ENCODE results near the gene PSAT1.
"Not testable (repeated sequence)": the region's sequence is repeated elsewhere in the genome, so short reads cannot be mapped to it uniquely, and the experiment has no call there.

Gene PSAT1

DNA sequence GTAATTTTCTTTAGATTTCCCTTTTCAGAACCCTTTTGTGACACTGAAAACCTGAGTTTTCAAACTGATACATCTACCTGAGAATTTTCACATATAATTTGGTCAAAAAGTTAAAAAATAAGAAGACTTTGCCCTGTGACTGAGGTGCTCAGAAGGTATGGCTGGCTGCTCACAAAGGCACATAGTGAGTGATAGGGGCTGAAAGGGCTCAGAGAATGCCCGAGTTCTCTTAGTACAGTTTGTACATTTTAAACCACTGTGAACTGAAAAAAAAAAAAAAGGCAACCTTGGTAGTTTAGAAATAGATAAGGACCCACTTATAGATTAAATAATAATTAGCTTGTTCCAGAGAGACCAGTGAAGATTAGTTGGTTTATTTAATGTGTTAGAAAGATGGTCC lies 18.1 kb upstream of the PSAT1 start:
- H3K4me3 ChIP-seq (IDR thresholded peaks at IDR 0.05; ENCODE audit: insufficient read depth, low read depth, low read length) = no peak overlapping the region
- no peaks in the 10 kb centered on the region for H3K27me3 ChIP-seq (ENCODE audit: insufficient read depth, low read depth)
- no peak overlapping the region for H3K4me2 ChIP-seq
- H3K36me3 ChIP-seq (ENCODE audit: insufficient read depth) = no peaks in the 10 kb centered on the region
- H3K79me2 ChIP-seq (ENCODE audit: insufficient read depth, low read depth) = no peaks in the 10 kb centered on the region
- H3K4me1 ChIP-seq (ENCODE audit: low read depth, poor library complexity, severe bottlenecking) = no peaks in the 10 kb centered on the region
- no peaks in the 10 kb centered on the region for H4K20me1 ChIP-seq (ENCODE audit: insufficient read depth)
- TF ChIP-seq, protein P1, sequence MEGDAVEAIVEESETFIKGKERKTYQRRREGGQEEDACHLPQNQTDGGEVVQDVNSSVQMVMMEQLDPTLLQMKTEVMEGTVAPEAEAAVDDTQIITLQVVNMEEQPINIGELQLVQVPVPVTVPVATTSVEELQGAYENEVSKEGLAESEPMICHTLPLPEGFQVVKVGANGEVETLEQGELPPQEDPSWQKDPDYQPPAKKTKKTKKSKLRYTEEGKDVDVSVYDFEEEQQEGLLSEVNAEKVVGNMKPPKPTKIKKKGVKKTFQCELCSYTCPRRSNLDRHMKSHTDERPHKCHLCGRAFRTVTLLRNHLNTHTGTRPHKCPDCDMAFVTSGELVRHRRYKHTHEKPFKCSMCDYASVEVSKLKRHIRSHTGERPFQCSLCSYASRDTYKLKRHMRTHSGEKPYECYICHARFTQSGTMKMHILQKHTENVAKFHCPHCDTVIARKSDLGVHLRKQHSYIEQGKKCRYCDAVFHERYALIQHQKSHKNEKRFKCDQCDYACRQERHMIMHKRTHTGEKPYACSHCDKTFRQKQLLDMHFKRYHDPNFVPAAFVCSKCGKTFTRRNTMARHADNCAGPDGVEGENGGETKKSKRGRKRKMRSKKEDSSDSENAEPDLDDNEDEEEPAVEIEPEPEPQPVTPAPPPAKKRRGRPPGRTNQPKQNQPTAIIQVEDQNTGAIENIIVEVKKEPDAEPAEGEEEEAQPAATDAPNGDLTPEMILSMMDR (conservative IDR thresholded peaks at IDR 0.05; ENCODE audit: low read depth, low read length) = no peak
- H3K27ac ChIP-seq = no peak overlapping the region
- no peak overlapping the region for H2AFZ ChIP-seq (ENCODE audit: low read depth)
- no peak overlapping the region for H3K9ac ChIP-seq

DNA sequence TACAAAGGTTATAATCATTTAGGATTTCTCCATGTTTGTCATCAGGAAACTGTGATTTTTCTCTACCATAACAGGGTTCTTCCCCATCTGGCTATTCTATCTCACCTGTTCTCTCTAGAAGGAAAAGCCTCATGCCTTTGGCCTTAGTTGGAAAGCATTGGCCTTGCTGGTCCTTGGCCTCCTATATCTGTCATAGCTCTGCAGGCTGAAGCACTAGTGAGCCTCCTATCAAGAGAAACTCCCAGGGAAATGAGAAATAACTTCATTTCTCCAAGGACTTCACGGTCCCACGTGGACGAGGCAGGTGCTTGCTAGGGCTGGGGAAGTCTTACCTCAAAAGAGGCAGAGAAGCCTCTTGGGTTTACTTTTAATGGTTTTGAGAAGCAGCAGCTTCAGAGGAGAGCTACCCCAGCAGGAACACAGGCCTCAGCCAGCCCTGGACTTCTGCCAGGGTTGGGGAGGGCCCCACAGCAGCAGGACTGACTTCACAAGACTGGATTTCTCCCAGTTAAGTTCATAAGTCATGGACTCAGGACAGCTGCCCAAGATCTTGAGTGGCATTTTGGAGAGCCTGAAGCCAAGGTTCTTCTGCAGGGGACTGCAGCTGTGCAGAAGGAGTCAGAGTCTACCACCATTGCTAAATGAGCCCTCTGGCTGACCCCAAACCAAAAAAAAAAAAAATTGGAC lies 15.8 kb upstream of the PSAT1 start:
- TF ChIP-seq, protein P1 (conservative IDR thresholded peaks at IDR 0.05; ENCODE audit: low read depth, low read length) = no peak
- no peak overlapping the region for H3K27ac ChIP-seq
- no peak overlapping the region for H3K4me2 ChIP-seq
- no peaks in the 10 kb centered on the region for H3K79me2 ChIP-seq (ENCODE audit: insufficient read depth, low read depth)
- no peaks in the 10 kb centered on the region for H3K4me1 ChIP-seq (ENCODE audit: low read depth, poor library complexity, severe bottlenecking)
- H3K9ac ChIP-seq = no peak overlapping the region
- no peak overlapping the region for H2AFZ ChIP-seq (ENCODE audit: low read depth)
- no peaks in the 10 kb centered on the region for H4K20me1 ChIP-seq (ENCODE audit: insufficient read depth)
- H3K36me3 ChIP-seq (ENCODE audit: insufficient read depth) = no peaks in the 10 kb centered on the region
- no peak overlapping the region for H3K4me3 ChIP-seq (IDR thresholded peaks at IDR 0.05; ENCODE audit: insufficient read depth, low read depth, low read length)
- no peaks in the 10 kb centered on the region for H3K27me3 ChIP-seq (ENCODE audit: insufficient read depth, low read depth)

DNA sequence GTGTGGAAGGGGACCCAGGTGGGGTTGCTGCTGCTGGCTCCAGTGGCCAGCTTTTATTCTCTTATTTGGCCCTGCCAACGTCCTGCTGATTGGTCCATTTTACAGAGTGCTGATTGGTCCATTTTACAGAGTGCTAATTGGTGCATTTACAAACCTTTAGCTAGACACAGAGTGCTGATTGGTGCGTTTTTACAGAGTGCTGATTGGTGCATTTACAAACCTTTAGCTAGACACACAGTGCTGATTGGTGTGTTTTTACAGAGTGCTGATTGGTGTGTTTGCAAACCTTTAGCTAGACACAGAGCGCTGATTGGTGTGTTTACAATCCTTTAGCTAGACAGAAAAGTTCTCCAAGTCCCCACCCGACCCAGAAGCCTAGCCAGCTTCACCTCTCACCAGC lies 12.7 kb upstream of the PSAT1 start:
- H2AFZ ChIP-seq (ENCODE audit: low read depth); H3K4me2 ChIP-seq; H3K36me3 ChIP-seq (ENCODE audit: insufficient read depth); H3K4me3 ChIP-seq (IDR thresholded peaks at IDR 0.05; ENCODE audit: insufficient read depth, low read depth, low read length); H3K27ac ChIP-seq; H3K27me3 ChIP-seq (ENCODE audit: insufficient read depth, low read depth); H3K79me2 ChIP-seq (ENCODE audit: insufficient read depth, low read depth); H3K9ac ChIP-seq; H4K20me1 ChIP-seq (ENCODE audit: insufficient read depth); H3K4me1 ChIP-seq (ENCODE audit: low read depth, poor library complexity, severe bottlenecking): not testable (repeated sequence)

DNA sequence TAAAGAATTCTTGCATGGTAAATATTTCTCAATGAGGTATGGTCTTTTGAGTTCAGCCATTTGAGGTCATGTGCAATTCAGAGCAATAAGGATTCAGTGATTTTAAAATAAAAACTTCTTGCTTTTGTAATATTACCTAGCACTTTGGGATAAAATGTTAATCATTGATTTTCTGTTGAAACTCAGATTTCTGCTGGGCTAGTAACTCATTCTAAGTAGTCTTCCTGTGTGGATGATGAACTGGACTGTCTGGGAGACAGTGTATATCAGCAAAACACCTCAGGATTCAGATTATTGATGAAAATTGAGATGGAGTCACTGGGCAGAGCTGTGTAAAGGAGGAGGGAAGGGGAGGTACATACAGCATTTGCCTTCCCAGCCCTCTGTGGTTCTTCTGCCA lies 10.8 kb upstream of the PSAT1 start:
- TF ChIP-seq, protein P1 (conservative IDR thresholded peaks at IDR 0.05; ENCODE audit: low read depth, low read length) = no peak
- Histone ChIP-seq H3K27ac (no peak overlapping the region), H3K27me3 (ENCODE audit: insufficient read depth, low read depth) (no peaks in the 10 kb centered on the region), H3K4me1 (ENCODE audit: low read depth, poor library complexity, severe bottlenecking) (no peaks in the 10 kb centered on the region), H3K4me2 (no peak overlapping the region), H3K9ac (no peak overlapping the region), H2AFZ (ENCODE audit: low read depth) (no peak overlapping the region), H3K4me3 (IDR thresholded peaks at IDR 0.05; ENCODE audit: insufficient read depth, low read depth, low read length) (no peak overlapping the region), H3K36me3 (ENCODE audit: insufficient read depth) (no peaks in the 10 kb centered on the region), H4K20me1 (ENCODE audit: insufficient read depth) (no peaks in the 10 kb centered on the region), H3K79me2 (ENCODE audit: insufficient read depth, low read depth) (no peaks in the 10 kb centered on the region)

DNA sequence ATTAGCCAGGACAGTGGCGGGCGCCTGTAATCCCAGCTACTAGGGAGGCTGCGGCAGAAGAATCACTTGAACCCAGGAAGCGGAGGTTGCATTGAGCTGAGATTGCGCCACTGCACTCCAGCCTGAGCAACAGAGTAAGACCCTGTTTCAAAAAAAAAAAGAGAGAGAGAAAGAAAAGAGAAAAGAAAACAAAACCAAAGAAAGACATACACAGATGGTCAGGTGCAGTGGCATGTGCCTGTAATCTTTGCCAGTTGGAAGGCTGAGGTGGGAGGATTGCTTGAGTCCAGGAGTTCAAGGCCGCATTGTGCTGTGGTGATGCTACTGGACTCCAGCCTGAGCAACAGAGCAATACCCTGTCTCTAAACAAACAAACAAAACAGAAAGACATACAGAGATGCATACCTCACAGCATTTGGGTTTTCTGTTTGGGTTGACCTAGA lies 10.0 kb upstream of the PSAT1 start:
- Histone ChIP-seq H3K4me2 (no peak overlapping the region), H3K27me3 (ENCODE audit: insufficient read depth, low read depth) (no peaks in the 10 kb centered on the region), H4K20me1 (ENCODE audit: insufficient read depth) (no peaks in the 10 kb centered on the region), H3K27ac (no peak overlapping the region), H3K79me2 (ENCODE audit: insufficient read depth, low read depth) (no peaks in the 10 kb centered on the region), H3K4me1 (ENCODE audit: low read depth, poor library complexity, severe bottlenecking) (no peaks in the 10 kb centered on the region), H3K36me3 (ENCODE audit: insufficient read depth) (no peaks in the 10 kb centered on the region), H3K9ac (no peak overlapping the region), H2AFZ (ENCODE audit: low read depth) (no peak overlapping the region), H3K4me3 (IDR thresholded peaks at IDR 0.05; ENCODE audit: insufficient read depth, low read depth, low read length) (no peak overlapping the region)
- TF ChIP-seq, protein P1 (conservative IDR thresholded peaks at IDR 0.05; ENCODE audit: low read depth, low read length) = no peak
